ENCODE results near the gene CYP2C18.
"Not testable (repeated sequence)": the region's sequence is repeated elsewhere in the genome, so short reads cannot be mapped to it uniquely, and the experiment has no call there.

Gene CYP2C18

DNA sequence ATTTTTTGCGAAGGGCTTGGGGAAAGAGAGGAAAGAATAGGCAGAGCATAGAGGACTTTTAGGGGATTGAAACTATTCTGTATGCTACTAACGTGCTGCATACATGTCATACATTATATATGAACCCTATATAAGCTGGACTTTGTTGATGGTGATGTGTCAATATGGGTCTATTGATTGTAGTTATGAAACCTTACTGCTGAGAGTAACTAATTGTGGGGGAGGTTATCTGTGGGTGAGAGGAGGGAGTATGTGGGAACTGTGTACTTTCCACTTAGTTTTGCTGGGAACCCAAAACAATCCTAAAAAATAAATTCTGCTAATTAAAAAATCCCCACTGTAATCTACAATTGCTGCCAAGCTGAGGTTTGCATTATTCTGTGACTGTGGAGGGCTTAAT is 63.6 kb downstream of the CYP2C18 start:
- DNase-seq (ENCODE audit: low spot score) = no peak

DNA sequence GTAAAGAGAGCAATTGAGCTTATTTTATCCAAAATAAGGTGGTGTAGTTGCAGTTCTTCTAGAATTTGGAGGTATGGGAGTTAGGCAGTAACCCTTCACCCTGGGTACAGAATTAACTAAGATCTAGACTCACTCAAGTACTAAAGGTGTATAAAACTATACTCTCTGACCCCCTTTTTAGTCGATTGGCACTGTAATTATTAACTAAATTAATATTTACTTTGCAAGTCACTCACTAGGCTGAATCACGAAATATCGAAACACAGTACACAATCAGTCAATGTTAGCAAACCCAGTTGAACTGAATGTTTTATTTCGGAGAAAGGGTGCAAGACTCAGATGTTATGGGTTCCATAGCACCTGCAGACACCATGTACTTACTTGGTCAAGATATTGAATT is 64.3 kb downstream of the CYP2C18 start:
- DNase-seq (ENCODE audit: low spot score) = no peak

DNA sequence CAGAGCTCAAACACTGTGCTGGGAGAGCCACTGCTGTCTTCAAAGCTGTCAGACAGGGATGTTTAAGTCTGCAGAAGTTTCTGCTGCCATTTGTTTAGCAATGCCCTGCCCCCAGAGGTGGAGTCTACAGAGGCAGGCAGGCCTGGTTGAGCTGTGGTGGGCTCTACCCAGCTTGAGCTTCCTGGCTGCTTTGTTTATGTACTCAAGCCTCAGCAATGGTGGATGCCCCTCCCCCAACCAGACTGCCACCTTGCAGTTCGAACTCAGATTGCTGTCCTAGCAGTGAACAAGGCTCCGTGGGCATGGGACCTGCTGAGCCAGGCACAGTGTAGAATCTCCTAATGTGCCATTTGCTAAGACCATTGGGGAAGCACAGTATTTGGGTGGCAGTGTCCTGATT is 74.4 kb downstream of the CYP2C18 start:
- DNase-seq (ENCODE audit: low spot score) = no peak

DNA sequence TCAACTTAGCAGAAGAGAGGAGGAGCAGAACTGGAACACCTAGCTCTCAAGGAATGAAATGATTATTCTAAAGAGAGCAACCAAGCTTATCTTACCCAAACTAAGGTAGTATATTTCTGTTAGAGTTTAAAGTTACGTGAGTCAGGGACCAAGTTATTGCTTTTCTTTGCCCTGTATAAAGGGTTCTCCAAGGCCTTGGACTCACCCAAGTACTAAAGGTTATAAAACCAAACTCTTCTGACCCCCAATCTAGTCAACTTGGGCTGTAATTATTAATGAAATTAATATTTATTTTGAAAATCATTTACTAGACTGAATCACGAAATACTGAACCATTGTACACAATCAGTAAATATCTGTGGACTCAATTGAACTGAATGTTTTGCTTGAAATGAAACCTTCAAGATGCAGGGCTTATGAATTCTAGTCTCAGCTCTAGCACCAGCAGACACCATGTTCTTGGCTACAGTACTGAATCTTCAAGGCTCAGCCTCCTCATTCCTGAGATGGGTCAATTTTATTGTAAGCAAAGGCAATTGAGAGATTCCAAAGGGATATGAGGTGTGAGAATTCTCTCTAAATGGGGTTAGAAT is 77.2 kb downstream of the CYP2C18 start:
- no peak for DNase-seq (ENCODE audit: low spot score)

DNA sequence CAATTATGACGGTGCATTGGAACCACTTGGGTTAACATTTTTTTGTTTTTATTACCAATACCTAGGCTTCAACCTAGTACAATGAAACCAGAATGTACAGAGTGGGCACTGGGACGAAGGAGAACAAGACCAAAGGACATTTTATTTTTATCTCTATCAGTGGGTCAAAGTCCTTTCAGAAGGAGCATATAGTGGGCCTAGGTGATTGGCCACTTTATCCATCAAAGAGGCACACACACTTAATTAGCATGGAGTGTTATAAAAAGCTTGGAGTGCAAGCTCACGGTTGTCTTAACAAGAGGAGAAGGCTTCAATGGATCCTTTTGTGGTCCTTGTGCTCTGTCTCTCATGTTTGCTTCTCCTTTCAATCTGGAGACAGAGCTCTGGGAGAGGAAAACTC is 78.9 kb downstream of the CYP2C18 start, which contains the start of gene CYP2C19:
TSS of gene CYP2C19 (plus strand) at position 289 of the 400 bp plus-strand sequence. CDS start at position 314, 25 bp downstream.
- DNase-seq (ENCODE audit: low spot score) = no peak

DNA sequence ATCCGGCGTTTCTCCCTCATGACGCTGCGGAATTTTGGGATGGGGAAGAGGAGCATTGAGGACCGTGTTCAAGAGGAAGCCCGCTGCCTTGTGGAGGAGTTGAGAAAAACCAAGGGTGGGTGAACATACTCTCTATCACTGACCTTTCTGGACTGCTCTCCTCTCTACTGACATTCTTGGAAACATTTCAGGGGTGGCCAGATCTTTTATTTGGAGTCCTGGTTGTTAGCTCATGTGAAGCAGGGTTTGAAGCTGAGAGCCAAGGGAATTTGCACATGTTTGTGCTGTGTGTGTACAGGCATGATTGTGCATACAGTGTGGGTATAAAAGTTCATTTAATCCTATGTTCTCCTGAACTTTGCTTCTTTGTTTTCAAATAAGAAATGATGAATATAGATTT is 91.9 kb downstream of the CYP2C18 start:
- not testable (repeated sequence) for DNase-seq (ENCODE audit: low spot score)

DNA sequence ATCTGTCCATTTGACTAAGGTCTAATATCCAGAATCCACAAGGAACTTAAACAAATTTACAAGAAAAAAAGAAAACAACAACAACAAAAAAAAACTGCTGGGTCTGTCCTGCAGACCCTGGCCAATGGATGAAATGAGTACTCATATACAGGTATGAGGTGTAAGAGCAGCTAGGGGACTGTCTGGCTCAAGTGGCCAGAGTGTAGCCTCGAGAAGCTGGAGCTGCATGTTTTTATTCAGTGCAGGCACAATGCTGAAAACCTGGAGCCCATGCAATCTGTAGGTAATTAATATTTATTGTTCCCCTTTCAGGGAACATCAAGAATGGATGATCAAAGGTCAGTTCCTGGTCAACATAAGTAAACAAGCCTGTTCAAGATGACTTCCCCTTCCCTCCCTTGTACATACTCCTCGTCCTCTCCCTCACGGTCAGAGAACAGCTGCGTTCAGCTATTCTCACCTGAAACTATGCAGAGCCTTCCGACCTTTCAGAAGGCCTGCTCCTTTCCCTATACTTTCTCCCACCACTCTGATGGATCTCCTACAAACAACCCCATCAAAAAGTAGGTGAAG is 94.4 kb downstream of the CYP2C18 start:
- no peak for DNase-seq (ENCODE audit: low spot score)

DNA sequence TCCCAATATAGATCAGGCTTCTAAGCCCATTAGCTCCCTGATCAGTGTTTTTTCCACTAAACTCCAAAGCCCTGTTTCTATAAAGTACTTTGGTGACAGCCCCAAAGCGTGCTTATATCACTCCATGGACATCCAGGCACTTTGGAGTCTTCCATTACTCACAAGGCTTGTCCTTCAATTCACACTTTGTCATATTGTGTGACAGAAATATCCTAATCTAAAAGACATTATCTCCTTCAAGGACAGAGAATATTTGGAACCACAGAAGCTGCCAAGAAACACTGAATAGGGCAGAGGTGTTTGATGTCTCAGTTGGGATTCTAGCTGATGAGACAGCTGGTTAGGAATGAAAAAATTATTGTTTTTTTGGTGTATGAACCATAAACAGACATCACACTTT is 97.3 kb downstream of the CYP2C18 start:
- DNase-seq (ENCODE audit: low spot score) = no peak

DNA sequence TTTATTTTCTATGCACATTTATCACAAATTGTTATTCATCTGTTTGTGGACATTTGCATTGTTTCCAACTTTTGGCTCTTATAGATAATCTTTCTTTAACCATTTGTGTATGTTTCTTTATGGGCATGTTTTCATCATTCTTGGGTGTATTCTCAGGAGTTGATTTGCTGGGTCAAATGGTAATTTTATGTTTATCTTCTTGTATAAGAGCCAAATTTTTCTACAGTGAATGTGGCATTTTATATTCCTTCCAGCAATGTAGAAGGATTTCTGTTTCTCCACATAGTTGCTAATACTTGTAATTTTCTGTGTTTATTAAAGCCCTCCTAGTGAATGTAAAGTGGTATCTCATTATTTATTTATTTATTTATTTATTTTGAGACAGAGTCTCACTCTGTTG is 100.7 kb downstream of the CYP2C18 start:
- no peak for DNase-seq (ENCODE audit: low spot score)

DNA sequence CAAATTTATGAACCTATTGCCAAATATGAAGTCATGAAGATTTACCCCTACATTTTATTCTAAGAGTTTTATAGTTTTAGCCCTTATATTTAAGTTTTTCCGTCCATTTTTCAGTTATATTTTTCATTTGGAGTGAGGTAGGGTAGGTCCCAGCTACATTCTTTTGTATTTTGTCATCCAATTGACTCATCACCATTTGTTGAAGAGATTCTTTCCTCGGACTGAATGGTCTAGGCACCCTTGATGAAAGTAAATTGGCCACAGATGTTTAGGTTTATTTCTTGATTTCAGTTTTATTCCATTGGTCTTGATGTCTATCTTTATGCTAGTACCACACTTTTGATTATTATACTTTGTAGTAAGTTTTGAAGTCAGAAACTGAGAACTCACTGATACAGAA is 101.7 kb downstream of the CYP2C18 start:
- no peak for DNase-seq (ENCODE audit: low spot score)
